ENCODE measurements around the gene BRS3. TPM values are rescaled to one million over a fixed set of nuclear protein-coding genes. Genes with fewer than 3 reads are reported as not detected.

The BRS3 gene
- total RNA-seq, 2 donors from 2014 or later, result not detected

GRCh38 chrX:136450050-136450830, 37.5 kb upstream of the BRS3 start:
- Histone ChIP-seq H3K36me3 (no peaks in the 10 kb centered on the region), H3K9ac (ENCODE audit: low read depth in 2 of 2, low read length in 2 of 2) (no peak overlapping the region), H3K27me3 (no peaks in the 10 kb centered on the region), H3K9me3 (no peaks in the 10 kb centered on the region), H3K4me3 (no peak overlapping the region), H3K27ac (no peak overlapping the region), H3K4me1 (no peaks in the 10 kb centered on the region)
- no peak for TF ChIP-seq CTCF (IDR thresholded peaks at IDR 0.05)
- intact Hi-C loops (cut with DNase I), result no loop called here
- no peak for DNase-seq

- Histone ChIP-seq H3K4me3 (no peak overlapping the region), H3K36me3 (no peaks in the 10 kb centered on the region), H3K27me3 (no peaks in the 10 kb centered on the region), H3K4me1 (no peaks in the 10 kb centered on the region), H3K9me3 (no peaks in the 10 kb centered on the region), H3K9ac (ENCODE audit: low read depth in 2 of 2, low read length in 2 of 2) (no peak overlapping the region), H3K27ac (no peak overlapping the region)
- intact Hi-C loops (cut with DNase I), result no loop called here
- DNase-seq, result no peak
- TF ChIP-seq CTCF (IDR thresholded peaks at IDR 0.05), result no peak
Observed at GRCh38 chrX:136452614-136453013, 35.1 kb upstream of the BRS3 start.

GRCh38 chrX:136453114-136453513, 34.6 kb upstream of the BRS3 start:
- Histone ChIP-seq H3K27me3 (no peaks in the 10 kb centered on the region), H3K9ac (ENCODE audit: low read depth in 2 of 2, low read length in 2 of 2) (no peak overlapping the region), H3K27ac (no peak overlapping the region), H3K9me3 (no peaks in the 10 kb centered on the region), H3K4me1 (no peaks in the 10 kb centered on the region), H3K4me3 (no peak overlapping the region), H3K36me3 (no peaks in the 10 kb centered on the region)
- intact Hi-C loops (cut with DNase I), result no loop called here
- no peak for DNase-seq
- TF ChIP-seq CTCF (IDR thresholded peaks at IDR 0.05), result no peak

- H3K36me3 ChIP-seq, result no peaks in the 10 kb centered on the region
- no peak for TF ChIP-seq CTCF (IDR thresholded peaks at IDR 0.05)
- H3K4me3 ChIP-seq, result no peak overlapping the region
- H3K27ac ChIP-seq, result no peak overlapping the region
- H3K9ac ChIP-seq (ENCODE audit: low read depth in 2 of 2, low read length in 2 of 2), result no peak overlapping the region
- intact Hi-C loops (cut with DNase I), result no loop called here
- H3K4me1 ChIP-seq, result no peaks in the 10 kb centered on the region
- H3K27me3 ChIP-seq, result no peaks in the 10 kb centered on the region
- DNase-seq, result no peak
- H3K9me3 ChIP-seq, result no peaks in the 10 kb centered on the region
Observed at GRCh38 chrX:136453771-136454170, 34.0 kb upstream of the BRS3 start.

- no peaks in the 10 kb centered on the region for H3K27me3 ChIP-seq
- intact Hi-C loops (cut with DNase I), result no loop called here
Observed at GRCh38 chrX:136456133-136456532, 31.6 kb upstream of the BRS3 start.

More at GRCh38 chrX:136456133-136456532, 31.6 kb upstream of the BRS3 start:
- H3K9ac ChIP-seq (ENCODE audit: low read depth in 2 of 2, low read length in 2 of 2), result no peak overlapping the region
- TF ChIP-seq CTCF (IDR thresholded peaks at IDR 0.05), result no peak
- no peak overlapping the region for H3K4me3 ChIP-seq
- no peaks in the 10 kb centered on the region for H3K9me3 ChIP-seq
- H3K4me1 ChIP-seq, result no peaks in the 10 kb centered on the region
- H3K36me3 ChIP-seq, result no peaks in the 10 kb centered on the region
- no peak overlapping the region for H3K27ac ChIP-seq
- DNase-seq, result no peak

Data from colonic mucosa (tissue), 4 donors.